ENCODE measurements around the gene NME2. TPM values are rescaled to one million over a fixed set of nuclear protein-coding genes. Genes with fewer than 3 reads are reported as not detected.

NME2 gene
- total RNA-seq, 4 donors from 2014 or later = 83.4 to 482 (median 290) TPM

Other genes with a start within 250 kb of the NME2 start
- gene SPAG9, start 45.5 kb upstream of the NME2 start, total RNA-seq = 100 to 1,000 TPM in 3 of 4 donors, 10 to 100 TPM in 1; 37.0 to 131 (median 116) TPM
- 10 to 100 TPM in 3 of 4 donors, 1 to 10 TPM in 1; 8.7 to 50.4 (median 20.2) TPM for gene NME1, start 12.9 kb upstream of the NME2 start, total RNA-seq
- 10 to 100 TPM in 2 of 4 donors, 1 to 10 TPM in 2; 3.8 to 28.1 (median 12.3) TPM for gene MBTD1, start 93.6 kb downstream of the NME2 start, total RNA-seq
- gene UTP18, start 94.1 kb downstream of the NME2 start, total RNA-seq = 10 to 100 TPM; 13.1 to 33.0 (median 18.8) TPM

Measured in transverse colon (tissue), 4 donors.